H1 (cell line): Measurements from ENCODE around the gene PARD6A. TPM values are rescaled to one million over a fixed set of nuclear protein-coding genes. Genes with fewer than 3 reads are reported as not detected.
A peak's percentile ranks its signal among the peaks of the same experiment; 100 is the strongest.

Source experiments
- BACH1 ChIP-seq: IDR thresholded peaks from 2 replicates; pipeline ENCODE4 v1.6.1; 2012; ENCODE audit warnings: low read length, improper control_type of control experiment
- BCL11A ChIP-seq, 2 experiments: IDR thresholded peaks; one replicate each; pipeline ENCODE4 v1.6.1; 2011; ENCODE audit warnings: low read depth in 2 of 2, low read length in 2 of 2, mild to moderate bottlenecking in 2 of 2
- CTBP2 ChIP-seq: IDR thresholded peaks from 2 replicates; pipeline ENCODE4 v1.7.0; 2011; ENCODE audit warnings: borderline replicate concordance, mild to moderate bottlenecking, moderate library complexity, mixed read lengths, low read length; ENCODE audit not compliant: insufficient read depth, insufficient read length
- CTCF ChIP-seq, 3 experiments: IDR thresholded peaks; 1 replicate in 2 of 3; 2 replicates in 1 of 3; pipeline versions ENCODE4 v1.5.1 to v1.6.1; 2011; ENCODE audit warnings: low read length in 3 of 3, mild to moderate bottlenecking in 3 of 3, inconsistent platforms in 2 of 3, low read depth in 1 of 3, moderate library complexity in 1 of 3; ENCODE audit not compliant: insufficient read depth in 1 of 3; ENCODE audit errors: control extremely low read depth in 1 of 3
- KDM4A ChIP-seq: IDR thresholded peaks from one replicate; pipeline ENCODE4 v1.7.1; 2012; ENCODE audit warnings: low read depth, mild to moderate bottlenecking, moderate library complexity, low read length, inconsistent platforms; ENCODE audit not compliant: severe bottlenecking
- NRF1 ChIP-seq: IDR thresholded peaks from 2 replicates; pipeline ENCODE4 v1.6.1; 2011; ENCODE audit warnings: mild to moderate bottlenecking, low read depth, low read length, improper control_type of control experiment
- RBBP5 ChIP-seq: IDR thresholded peaks from 2 replicates; pipeline ENCODE4 v1.7.1; 2012; ENCODE audit warnings: low read depth, mild to moderate bottlenecking, inconsistent platforms, low read length, moderate library complexity, borderline replicate concordance
- SIN3A ChIP-seq, 2 experiments: IDR thresholded peaks in 1 of 2; conservative IDR thresholded peaks in 1 of 2; 2 replicates each; pipeline ENCODE4 v1.6.1; 2011 to 2012; ENCODE audit warnings: low read length in 2 of 2, improper control_type of control experiment in 1 of 2, low read depth in 1 of 2, mild to moderate bottlenecking in 1 of 2
- SIRT6 ChIP-seq: IDR thresholded peaks from one replicate; pipeline ENCODE4 v1.7.1; 2012; ENCODE audit warnings: low read length, inconsistent platforms
- SIX5 ChIP-seq: IDR thresholded peaks from 2 replicates; pipeline ENCODE4 v1.6.1; 2011; ENCODE audit warnings: mild to moderate bottlenecking, low read depth, low read length
- TEAD4 ChIP-seq: IDR thresholded peaks from 2 replicates; pipeline ENCODE4 v1.6.1; 2012; ENCODE audit warnings: low read depth, low read length, inconsistent platforms, mixed read lengths
- ZNF274 ChIP-seq: IDR thresholded peaks from 2 replicates; pipeline ENCODE4 v1.7.0; 2012; ENCODE audit warnings: low read length, borderline replicate concordance; ENCODE audit errors: extremely low read depth
- polyA plus RNA-seq, 7 experiments: library from polyadenylated mRNA; depleted of rRNA in 3 of 7; stranded (reverse) in 5 of 7; unstranded in 2 of 7; fragments of >200 nt in 5 of 7; fragments of 200-250 nt in 2 of 7; gene quantifications; 1 replicate in 5 of 7; 2 replicates in 1 of 7; 4 replicates in 1 of 7; pipeline versions ENCODE4 v1.2.1 to v1.2.3, GENCODE V29; 2011 to 2013; ENCODE audit warnings: missing spikeins in 2 of 7, mixed read lengths in 2 of 7
- total RNA-seq: library from RNA; stranded (reverse); fragmentation: NEBNext Ultra II Directional; extraction: Animal tissue kit (Norgen Biotek cat#: 25700); gene quantifications from 2 replicates; pipeline ENCODE4 v1.2.1, GENCODE V29; 2021
- TF ChIP-seq, protein P1 (sequence below): IDR thresholded peaks from 2 replicates; pipeline ENCODE4 v1.6.1; 2011; ENCODE audit warnings: low read length, improper control_type of control experiment

The PARD6A gene
- total and polyA plus RNA-seq, 2 of the 8 experiments (the other 6 are each of a cell fraction or from before 2014, with no cell fraction given), result 15.1 to 21.8 TPM

- no peak for TF ChIP-seq CTBP2
- no peak for TF ChIP-seq NRF1
- peak; percentile 14 to 40 (median 24); a peak in 3 of 4 replicates for TF ChIP-seq CTCF (IDR thresholded peaks at IDR 0.05; ENCODE audit: control extremely low read depth in 1 of 3, insufficient read depth in 1 of 3, low read depth in 1 of 3, low read length in 3 of 3)
- no peak for TF ChIP-seq SIN3A (conservative IDR thresholded peaks at IDR 0.05 in 1 of 2, IDR thresholded peaks at IDR 0.05 in 1 of 2; ENCODE audit: low read depth in 1 of 2, low read length in 2 of 2)
- no peak for TF ChIP-seq SIX5
- TF ChIP-seq, protein P1, sequence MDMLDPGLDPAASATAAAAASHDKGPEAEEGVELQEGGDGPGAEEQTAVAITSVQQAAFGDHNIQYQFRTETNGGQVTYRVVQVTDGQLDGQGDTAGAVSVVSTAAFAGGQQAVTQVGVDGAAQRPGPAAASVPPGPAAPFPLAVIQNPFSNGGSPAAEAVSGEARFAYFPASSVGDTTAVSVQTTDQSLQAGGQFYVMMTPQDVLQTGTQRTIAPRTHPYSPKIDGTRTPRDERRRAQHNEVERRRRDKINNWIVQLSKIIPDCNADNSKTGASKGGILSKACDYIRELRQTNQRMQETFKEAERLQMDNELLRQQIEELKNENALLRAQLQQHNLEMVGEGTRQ, result no peak
- no peak for TF ChIP-seq BCL11A (IDR thresholded peaks at IDR 0.05; ENCODE audit: low read depth in 2 of 2, low read length in 2 of 2)
- no peak for TF ChIP-seq RBBP5
- peak; percentile 39 for TF ChIP-seq KDM4A
- TF ChIP-seq BACH1, result peak; percentile 39; the same call in 1 of the 2 replicates
- no peak for TF ChIP-seq TEAD4
- no peak for TF ChIP-seq ZNF274
- no peak for TF ChIP-seq SIRT6
Observed at GRCh38 chr16:67653128-67653788, 7.5 kb upstream of the PARD6A start (continued).
